HL-60/S4 treated with retinoic acid at 250 ng/mL for 4 days and 3 days (cell line): ENCODE data around the gene POLA2.
"Not testable (repeated sequence)": the region's sequence is repeated elsewhere in the genome, so short reads cannot be mapped to it uniquely, and the experiment has no call there.

Source experiments
- in situ Hi-C: fragments of 300-500 bp; cut with MboI; formaldehyde crosslinking; loops from 2 replicates; pipeline ENCODE4 v1.7.0; 2022; ENCODE audit warnings: low sequenced_read_pairs

The POLA2 gene

GRCh38 chr11:65241134-65241533, 20.6 kb upstream of the POLA2 start:
- in situ Hi-C loops = no loop called here

- in situ Hi-C loops = no loop called here
These were observed 20.1 kb upstream of the POLA2 start for GRCh38 chr11:65241692-65242091.

- in situ Hi-C loops = no loop called here
These were observed 19.4 kb upstream of the POLA2 start for GRCh38 chr11:65242389-65242788.

GRCh38 chr11:65243797-65244196, 18.0 kb upstream of the POLA2 start:
- in situ Hi-C loops = no loop called here

- in situ Hi-C loops = not testable (repeated sequence)
These were observed 16.7 kb upstream of the POLA2 start for GRCh38 chr11:65245046-65245445.

- in situ Hi-C loops = no loop called here
These were observed 15.3 kb upstream of the POLA2 start for GRCh38 chr11:65246506-65246905.

GRCh38 chr11:65248184-65248710, 13.5 kb upstream of the POLA2 start:
- in situ Hi-C loops = not testable (repeated sequence)

- in situ Hi-C loops = no loop called here
These were observed 10.3 kb upstream of the POLA2 start for GRCh38 chr11:65251476-65251875.

- in situ Hi-C loops = no loop called here
These were observed 7.0 kb upstream of the POLA2 start for GRCh38 chr11:65254724-65255123.

- in situ Hi-C loops = no loop called here
These were observed 2.8 kb upstream of the POLA2 start for GRCh38 chr11:65258988-65259387.

- in situ Hi-C loops = no loop called here
These were observed 1.5 kb upstream of the POLA2 start for GRCh38 chr11:65260302-65260701.

GRCh38 chr11:65260756-65261590, 789 bp upstream of the POLA2 start:
- in situ Hi-C loops = no loop called here

GRCh38 chr11:65262381-65262680, 569 bp downstream of the POLA2 start:
- in situ Hi-C loops = no loop called here

GRCh38 chr11:65262776-65263175, 1.0 kb downstream of the POLA2 start:
- in situ Hi-C loops = no loop called here

GRCh38 chr11:65264747-65265146, 3.0 kb downstream of the POLA2 start:
- in situ Hi-C loops = not testable (repeated sequence)

- in situ Hi-C loops = no loop called here
These were observed 4.4 kb downstream of the POLA2 start for GRCh38 chr11:65266210-65266609.

- in situ Hi-C loops = no loop called here
These were observed 13.2 kb downstream of the POLA2 start for GRCh38 chr11:65274735-65275682.

GRCh38 chr11:65275906-65276305, 14.1 kb downstream of the POLA2 start:
- in situ Hi-C loops = no loop called here

- in situ Hi-C loops = no loop called here
These were observed 16.0 kb downstream of the POLA2 start for GRCh38 chr11:65277631-65278277.

- in situ Hi-C loops = no loop called here
These were observed 16.6 kb downstream of the POLA2 start for GRCh38 chr11:65278356-65278755.

- in situ Hi-C loops = no loop called here
These were observed 17.5 kb downstream of the POLA2 start for GRCh38 chr11:65279279-65279678.
